ENCODE measurements around the gene MED28. TPM values are rescaled to one million over a fixed set of nuclear protein-coding genes. Genes with fewer than 3 reads are reported as not detected.

The MED28 gene
- total RNA-seq, 1 experiment from 2014 or later, result 106 TPM

GRCh38 chr4:17665346-17665745, 50.9 kb downstream of the MED28 start:
- peaks cover 5% of the 10 kb centered on the region; the same call in 1 of the 2 replicates for H3K4me1 Mint-ChIP-seq
- no peak for DNase-seq (ENCODE audit: low spot score)
- no peaks in the 10 kb centered on the region for H3K36me3 Mint-ChIP-seq
- no peak for TF ChIP-seq ZNF232 (CRISPR knock-in tag; IDR thresholded peaks at IDR 0.05)
- H3K27me3 Mint-ChIP-seq (ENCODE audit: low read depth), result no peaks in the 10 kb centered on the region; the same call in 1 of the 2 replicates
- ATAC-seq, result no peak
- ChIA-PET CTCF (no interaction called here), POLR2A (no interaction called here)
- H3K27ac Mint-ChIP-seq, result no peak overlapping the region
- H3K4me3 Mint-ChIP-seq, result no peak overlapping the region
- peaks cover 5% of the 10 kb centered on the region; the same call in 1 of the 2 replicates for H3K9me3 Mint-ChIP-seq

DNA sequence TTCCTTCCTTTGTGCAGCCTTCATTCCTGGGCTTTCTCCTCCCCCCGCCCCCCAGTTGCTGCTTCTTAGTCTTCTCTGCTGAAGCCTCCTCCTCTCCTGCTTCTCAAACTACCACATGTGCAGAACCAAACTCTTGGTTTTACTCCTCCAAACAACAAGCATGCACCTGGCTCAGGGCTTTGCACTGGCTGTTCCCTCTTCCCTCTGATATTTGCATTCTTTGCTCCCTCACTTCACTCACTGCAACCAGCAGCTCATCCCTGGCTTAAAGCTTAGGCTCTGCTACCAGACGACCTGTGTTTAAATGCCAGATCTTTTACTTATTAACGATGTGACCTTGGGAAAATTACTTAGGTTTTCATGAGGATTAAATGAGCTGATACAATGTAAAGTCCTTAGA, 51.4 kb downstream of the MED28 start:
- H3K4me1 Mint-ChIP-seq, result peaks cover 5% of the 10 kb centered on the region; the same call in 1 of the 2 replicates
- no peak for DNase-seq (ENCODE audit: low spot score)
- H3K36me3 Mint-ChIP-seq, result no peaks in the 10 kb centered on the region
- TF ChIP-seq PRDM15 (CRISPR knock-in tag; IDR thresholded peaks at IDR 0.05) (no peak), FOXJ3 (CRISPR knock-in tag; IDR thresholded peaks at IDR 0.05; ENCODE audit: borderline replicate concordance) (no peak), ZSCAN18 (CRISPR knock-in tag; IDR thresholded peaks at IDR 0.05) (no peak), JAZF1 (CRISPR knock-in tag; IDR thresholded peaks at IDR 0.05) (no peak), CREM (CRISPR knock-in tag; IDR thresholded peaks at IDR 0.05) (no peak), ELF4 (CRISPR knock-in tag; IDR thresholded peaks at IDR 0.05; ENCODE audit: low read depth) (no peak), TEAD1 (CRISPR knock-in tag; IDR thresholded peaks at IDR 0.05) (no peak), ZNF671 (CRISPR knock-in tag; IDR thresholded peaks at IDR 0.05) (no peak), EMX1 (CRISPR knock-in tag; IDR thresholded peaks at IDR 0.05) (no peak), OVOL2 (CRISPR knock-in tag; IDR thresholded peaks at IDR 0.05; ENCODE audit: borderline replicate concordance) (no peak), MAX (CRISPR knock-in tag; IDR thresholded peaks at IDR 0.05) (no peak), RELA (CRISPR knock-in tag; IDR thresholded peaks at IDR 0.05; ENCODE audit: borderline replicate concordance) (no peak), CDX4 (CRISPR knock-in tag; IDR thresholded peaks at IDR 0.05; ENCODE audit: borderline replicate concordance) (no peak), USF2 (CRISPR knock-in tag; IDR thresholded peaks at IDR 0.05) (no peak)
- TF ChIP-seq, protein P1, sequence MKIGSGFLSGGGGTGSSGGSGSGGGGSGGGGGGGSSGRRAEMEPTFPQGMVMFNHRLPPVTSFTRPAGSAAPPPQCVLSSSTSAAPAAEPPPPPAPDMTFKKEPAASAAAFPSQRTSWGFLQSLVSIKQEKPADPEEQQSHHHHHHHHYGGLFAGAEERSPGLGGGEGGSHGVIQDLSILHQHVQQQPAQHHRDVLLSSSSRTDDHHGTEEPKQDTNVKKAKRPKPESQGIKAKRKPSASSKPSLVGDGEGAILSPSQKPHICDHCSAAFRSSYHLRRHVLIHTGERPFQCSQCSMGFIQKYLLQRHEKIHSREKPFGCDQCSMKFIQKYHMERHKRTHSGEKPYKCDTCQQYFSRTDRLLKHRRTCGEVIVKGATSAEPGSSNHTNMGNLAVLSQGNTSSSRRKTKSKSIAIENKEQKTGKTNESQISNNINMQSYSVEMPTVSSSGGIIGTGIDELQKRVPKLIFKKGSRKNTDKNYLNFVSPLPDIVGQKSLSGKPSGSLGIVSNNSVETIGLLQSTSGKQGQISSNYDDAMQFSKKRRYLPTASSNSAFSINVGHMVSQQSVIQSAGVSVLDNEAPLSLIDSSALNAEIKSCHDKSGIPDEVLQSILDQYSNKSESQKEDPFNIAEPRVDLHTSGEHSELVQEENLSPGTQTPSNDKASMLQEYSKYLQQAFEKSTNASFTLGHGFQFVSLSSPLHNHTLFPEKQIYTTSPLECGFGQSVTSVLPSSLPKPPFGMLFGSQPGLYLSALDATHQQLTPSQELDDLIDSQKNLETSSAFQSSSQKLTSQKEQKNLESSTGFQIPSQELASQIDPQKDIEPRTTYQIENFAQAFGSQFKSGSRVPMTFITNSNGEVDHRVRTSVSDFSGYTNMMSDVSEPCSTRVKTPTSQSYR (CRISPR knock-in tag; IDR thresholded peaks at IDR 0.05), result no peak
- TF ChIP-seq, protein P2, sequence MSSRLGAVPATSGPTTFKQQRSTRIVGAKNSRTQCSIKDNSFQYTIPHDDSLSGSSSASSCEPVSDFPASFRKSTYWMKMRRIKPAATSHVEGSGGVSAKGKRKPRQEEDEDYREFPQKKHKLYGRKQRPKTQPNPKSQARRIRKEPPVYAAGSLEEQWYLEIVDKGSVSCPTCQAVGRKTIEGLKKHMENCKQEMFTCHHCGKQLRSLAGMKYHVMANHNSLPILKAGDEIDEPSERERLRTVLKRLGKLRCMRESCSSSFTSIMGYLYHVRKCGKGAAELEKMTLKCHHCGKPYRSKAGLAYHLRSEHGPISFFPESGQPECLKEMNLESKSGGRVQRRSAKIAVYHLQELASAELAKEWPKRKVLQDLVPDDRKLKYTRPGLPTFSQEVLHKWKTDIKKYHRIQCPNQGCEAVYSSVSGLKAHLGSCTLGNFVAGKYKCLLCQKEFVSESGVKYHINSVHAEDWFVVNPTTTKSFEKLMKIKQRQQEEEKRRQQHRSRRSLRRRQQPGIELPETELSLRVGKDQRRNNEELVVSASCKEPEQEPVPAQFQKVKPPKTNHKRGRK (CRISPR knock-in tag; IDR thresholded peaks at IDR 0.05; ENCODE audit: borderline replicate concordance), result no peak
- TF ChIP-seq, protein P3, sequence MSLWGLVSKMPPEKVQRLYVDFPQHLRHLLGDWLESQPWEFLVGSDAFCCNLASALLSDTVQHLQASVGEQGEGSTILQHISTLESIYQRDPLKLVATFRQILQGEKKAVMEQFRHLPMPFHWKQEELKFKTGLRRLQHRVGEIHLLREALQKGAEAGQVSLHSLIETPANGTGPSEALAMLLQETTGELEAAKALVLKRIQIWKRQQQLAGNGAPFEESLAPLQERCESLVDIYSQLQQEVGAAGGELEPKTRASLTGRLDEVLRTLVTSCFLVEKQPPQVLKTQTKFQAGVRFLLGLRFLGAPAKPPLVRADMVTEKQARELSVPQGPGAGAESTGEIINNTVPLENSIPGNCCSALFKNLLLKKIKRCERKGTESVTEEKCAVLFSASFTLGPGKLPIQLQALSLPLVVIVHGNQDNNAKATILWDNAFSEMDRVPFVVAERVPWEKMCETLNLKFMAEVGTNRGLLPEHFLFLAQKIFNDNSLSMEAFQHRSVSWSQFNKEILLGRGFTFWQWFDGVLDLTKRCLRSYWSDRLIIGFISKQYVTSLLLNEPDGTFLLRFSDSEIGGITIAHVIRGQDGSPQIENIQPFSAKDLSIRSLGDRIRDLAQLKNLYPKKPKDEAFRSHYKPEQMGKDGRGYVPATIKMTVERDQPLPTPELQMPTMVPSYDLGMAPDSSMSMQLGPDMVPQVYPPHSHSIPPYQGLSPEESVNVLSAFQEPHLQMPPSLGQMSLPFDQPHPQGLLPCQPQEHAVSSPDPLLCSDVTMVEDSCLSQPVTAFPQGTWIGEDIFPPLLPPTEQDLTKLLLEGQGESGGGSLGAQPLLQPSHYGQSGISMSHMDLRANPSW (CRISPR knock-in tag; conservative IDR thresholded peaks at IDR 0.05; ENCODE audit: low read depth), result no peak
- TF ChIP-seq, protein P4, sequence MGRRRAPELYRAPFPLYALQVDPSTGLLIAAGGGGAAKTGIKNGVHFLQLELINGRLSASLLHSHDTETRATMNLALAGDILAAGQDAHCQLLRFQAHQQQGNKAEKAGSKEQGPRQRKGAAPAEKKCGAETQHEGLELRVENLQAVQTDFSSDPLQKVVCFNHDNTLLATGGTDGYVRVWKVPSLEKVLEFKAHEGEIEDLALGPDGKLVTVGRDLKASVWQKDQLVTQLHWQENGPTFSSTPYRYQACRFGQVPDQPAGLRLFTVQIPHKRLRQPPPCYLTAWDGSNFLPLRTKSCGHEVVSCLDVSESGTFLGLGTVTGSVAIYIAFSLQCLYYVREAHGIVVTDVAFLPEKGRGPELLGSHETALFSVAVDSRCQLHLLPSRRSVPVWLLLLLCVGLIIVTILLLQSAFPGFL (CRISPR knock-in tag; IDR thresholded peaks at IDR 0.05; ENCODE audit: borderline replicate concordance), result no peak
- peaks cover 5% of the 10 kb centered on the region; the same call in 1 of the 2 replicates for H3K9me3 Mint-ChIP-seq
- POLR2A ChIA-PET, result no interaction called here
- H3K4me3 Mint-ChIP-seq, result no peak overlapping the region
- no peak overlapping the region; the same call in 1 of the 2 replicates for H3K27ac Mint-ChIP-seq
- no peak for ATAC-seq
- H3K27me3 Mint-ChIP-seq (ENCODE audit: low read depth), result no peaks in the 10 kb centered on the region; the same call in 1 of the 2 replicates
- CTCF ChIA-PET, result no interaction called here
